Activated T-helper 9 cell treated with anti-CD3 and anti-CD28 coated beads, Interleukin-2, amount 50 U/mL, for 16 hours (primary cell): ENCODE data around the gene WBP11.
A peak's percentile ranks its signal among the peaks of the same experiment; 100 is the strongest.
"Not testable (repeated sequence)": the region's sequence is repeated elsewhere in the genome, so short reads cannot be mapped to it uniquely, and the experiment has no call there.

Source experiments
- DNase-seq: peaks from one replicate; pipeline ENCODE4 v3.0.0-alpha.2; 2020; ENCODE audit warnings: low read depth

WBP11 gene

GRCh38 chr12:14771651-14772137 lies 31.6 kb downstream of the WBP11 start:
- no peak for DNase-seq

GRCh38 chr12:14770496-14771461 lies 32.5 kb downstream of the WBP11 start:
- peak; percentile 84 for DNase-seq

GRCh38 chr12:14769969-14770495 lies 33.2 kb downstream of the WBP11 start:
- DNase-seq, result peak; percentile 82

GRCh38 chr12:14769466-14769968 lies 33.8 kb downstream of the WBP11 start:
- DNase-seq, result no peak

- peak; percentile 27 for DNase-seq
Observed at GRCh38 chr12:14768823-14769405, 34.4 kb downstream of the WBP11 start.

GRCh38 chr12:14767617-14768016 lies 35.7 kb downstream of the WBP11 start:
- DNase-seq, result no peak

GRCh38 chr12:14766649-14767215 lies 36.5 kb downstream of the WBP11 start:
- no peak for DNase-seq

- not testable (repeated sequence) for DNase-seq
Observed at GRCh38 chr12:14766020-14766419, 37.3 kb downstream of the WBP11 start.

GRCh38 chr12:14765398-14765797 lies 37.9 kb downstream of the WBP11 start:
- no peak for DNase-seq

- not testable (repeated sequence) for DNase-seq
Observed at GRCh38 chr12:14759711-14760280, 43.5 kb downstream of the WBP11 start.

- no peak for DNase-seq
Observed at GRCh38 chr12:14756334-14757143, 46.7 kb downstream of the WBP11 start.

GRCh38 chr12:14751986-14752385 lies 51.3 kb downstream of the WBP11 start:
- no peak for DNase-seq

- DNase-seq, result no peak
Observed at GRCh38 chr12:14743061-14743460, 60.2 kb downstream of the WBP11 start.

- no peak for DNase-seq
Observed at GRCh38 chr12:14741942-14742341, 61.3 kb downstream of the WBP11 start.

GRCh38 chr12:14741153-14741552 lies 62.1 kb downstream of the WBP11 start:
- DNase-seq, result no peak

- not testable (repeated sequence) for DNase-seq
Observed at GRCh38 chr12:14736441-14736840, 66.8 kb downstream of the WBP11 start.
